Measurements from ENCODE around the gene BFAR. TPM values are rescaled to one million over a fixed set of nuclear protein-coding genes. Genes with fewer than 3 reads are reported as not detected.
"Not testable (repeated sequence)": the region's sequence is repeated elsewhere in the genome, so short reads cannot be mapped to it uniquely, and the experiment has no call there.

Gene BFAR
- total RNA-seq, 4 donors from 2014 or later: 53.4 to 65.1 (median 60.5) TPM

DNA sequence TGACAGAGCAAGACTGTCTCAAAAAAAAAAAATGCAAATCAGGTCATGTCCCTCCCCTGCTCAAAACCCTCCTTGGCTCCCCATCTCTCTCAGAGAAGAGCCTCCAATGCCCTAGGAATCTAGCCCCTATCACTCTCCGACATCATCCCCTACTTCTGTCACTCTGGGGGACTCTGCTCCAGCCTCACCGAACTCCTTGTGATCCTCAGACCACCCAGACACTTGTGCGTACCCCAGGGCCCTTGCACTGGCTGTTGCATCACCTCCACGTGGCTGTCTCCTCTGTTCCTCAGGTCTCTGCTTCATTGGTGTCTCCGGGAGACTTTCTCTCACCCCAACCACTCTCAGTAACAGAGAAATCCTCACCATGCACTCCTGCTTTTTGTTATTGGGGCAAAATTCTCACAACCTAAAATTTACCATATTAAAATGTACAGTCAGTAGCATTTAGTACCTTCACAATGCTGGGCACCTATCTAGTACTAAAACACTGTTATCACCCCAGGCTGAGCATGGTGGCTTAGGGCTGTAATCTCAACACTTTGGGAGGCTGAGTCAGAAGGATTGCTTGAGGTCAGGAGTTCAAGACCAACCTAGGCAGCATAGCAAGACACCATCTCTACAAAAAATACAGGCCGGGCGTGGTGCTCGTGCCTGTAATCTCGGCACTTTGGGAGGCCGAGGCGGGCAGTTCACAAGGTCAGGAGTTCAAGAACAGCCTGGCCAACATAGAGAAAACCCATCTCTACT lies 46.2 kb downstream of the BFAR start:
- no peak overlapping the region for H3K27ac ChIP-seq
- H3K27me3 ChIP-seq: peaks cover 6% of the 10 kb centered on the region
- no peak overlapping the region for H3K4me3 ChIP-seq
- no peaks in the 10 kb centered on the region for H3K36me3 ChIP-seq
- H3K9me3 ChIP-seq: no peaks in the 10 kb centered on the region
- 79 to 82% methylated on average over 2 to 5 of the region's 11 CpGs for WGBS, 2 donors (ENCODE audit: low coverage in 1 of 2)
- no peak for TF ChIP-seq EP300 (IDR thresholded peaks at IDR 0.05)
- TF ChIP-seq POLR2A (IDR thresholded peaks at IDR 0.05): no peak
- no peak for TF ChIP-seq CTCF (IDR thresholded peaks at IDR 0.05)
- TF ChIP-seq POLR2AphosphoS5 (IDR thresholded peaks at IDR 0.05): no peak
- ATAC-seq: no peak
- no peaks in the 10 kb centered on the region for H3K4me1 ChIP-seq

- not testable (repeated sequence) for ATAC-seq, H3K4me1 ChIP-seq, H3K36me3 ChIP-seq, H3K27me3 ChIP-seq, H3K27ac ChIP-seq, H3K9me3 ChIP-seq, H3K4me3 ChIP-seq
- 76 to 87% methylated on average over 3 to 4 of the region's 7 CpGs for WGBS, 2 donors (ENCODE audit: low coverage in 1 of 2)
Measured at GRCh38 chr16:14680396-14680795, 47.6 kb downstream of the BFAR start.

DNA sequence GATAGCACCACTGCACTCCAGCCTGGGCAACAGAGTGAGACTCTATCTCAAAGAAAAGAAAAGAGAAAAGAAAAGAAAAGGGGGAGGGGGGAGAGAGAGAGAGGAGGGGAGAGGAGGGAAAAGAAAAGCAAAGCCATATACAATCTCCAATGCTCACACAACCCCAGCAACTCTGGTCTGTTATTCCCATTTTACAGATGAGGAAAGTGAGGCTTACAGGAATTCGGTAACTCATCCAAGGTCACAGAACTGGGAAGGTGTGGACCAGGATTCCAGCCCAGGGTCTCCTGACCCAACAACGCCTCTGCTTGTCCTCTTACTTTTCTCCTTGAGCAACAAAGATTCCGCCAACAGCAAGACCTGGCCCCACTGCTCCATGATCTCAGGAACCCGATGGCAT lies 48.4 kb downstream of the BFAR start:
- 98 to 100% methylated on average over 2 to 3 of the region's 4 CpGs for WGBS, 2 donors (ENCODE audit: low coverage in 1 of 2)
- ATAC-seq: no peak
- Histone ChIP-seq H3K9me3 (no peaks in the 10 kb centered on the region), H3K4me1 (no peaks in the 10 kb centered on the region), H3K27ac (no peak overlapping the region), H3K4me3 (no peak overlapping the region), H3K27me3 (peaks cover 6% of the 10 kb centered on the region), H3K36me3 (no peaks in the 10 kb centered on the region)
- TF ChIP-seq CTCF (IDR thresholded peaks at IDR 0.05) (no peak), EP300 (IDR thresholded peaks at IDR 0.05) (no peak), POLR2AphosphoS5 (IDR thresholded peaks at IDR 0.05) (no peak), POLR2A (IDR thresholded peaks at IDR 0.05) (no peak)

DNA sequence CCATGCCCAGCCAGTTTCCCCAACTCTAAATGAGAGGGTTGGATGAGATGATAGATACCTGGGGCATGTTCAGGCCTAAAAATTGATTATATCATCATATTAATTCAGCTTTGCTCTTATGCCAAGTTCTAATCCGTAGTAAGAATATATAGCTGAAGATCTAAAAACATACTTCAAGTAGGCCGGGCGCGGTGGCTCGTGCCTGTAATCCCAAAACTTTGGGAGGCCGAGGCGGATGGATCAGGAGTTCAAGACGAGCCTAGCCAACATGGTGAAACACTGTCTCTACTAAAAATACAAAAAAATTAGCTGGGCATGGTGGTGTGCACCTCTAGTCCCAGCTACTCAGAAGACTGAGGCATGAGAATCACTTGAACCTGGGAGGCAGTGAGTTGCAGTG lies 49.4 kb downstream of the BFAR start:
- WGBS, 2 donors (ENCODE audit: low coverage in 1 of 2): 89 to 97% methylated on average over 6 to 8 of the region's 8 CpGs
- Histone ChIP-seq H3K9me3 (no peaks in the 10 kb centered on the region), H3K36me3 (no peaks in the 10 kb centered on the region), H3K27ac (no peak overlapping the region), H3K4me3 (no peak overlapping the region), H3K4me1 (no peaks in the 10 kb centered on the region), H3K27me3 (peaks cover 6% of the 10 kb centered on the region)
- ATAC-seq: no peak
- TF ChIP-seq POLR2A (IDR thresholded peaks at IDR 0.05) (no peak), EP300 (IDR thresholded peaks at IDR 0.05) (no peak), POLR2AphosphoS5 (IDR thresholded peaks at IDR 0.05) (no peak), CTCF (IDR thresholded peaks at IDR 0.05) (no peak)

- not testable (repeated sequence) for H3K4me3 ChIP-seq, H3K36me3 ChIP-seq, H3K27me3 ChIP-seq, ATAC-seq, H3K9me3 ChIP-seq, H3K4me1 ChIP-seq, H3K27ac ChIP-seq
- 67 to 90% methylated on average over 11 to 13 of the region's 15 CpGs for WGBS, 2 donors (ENCODE audit: low coverage in 1 of 2)
Measured at GRCh38 chr16:14685870-14686793, 53.4 kb downstream of the BFAR start.

DNA sequence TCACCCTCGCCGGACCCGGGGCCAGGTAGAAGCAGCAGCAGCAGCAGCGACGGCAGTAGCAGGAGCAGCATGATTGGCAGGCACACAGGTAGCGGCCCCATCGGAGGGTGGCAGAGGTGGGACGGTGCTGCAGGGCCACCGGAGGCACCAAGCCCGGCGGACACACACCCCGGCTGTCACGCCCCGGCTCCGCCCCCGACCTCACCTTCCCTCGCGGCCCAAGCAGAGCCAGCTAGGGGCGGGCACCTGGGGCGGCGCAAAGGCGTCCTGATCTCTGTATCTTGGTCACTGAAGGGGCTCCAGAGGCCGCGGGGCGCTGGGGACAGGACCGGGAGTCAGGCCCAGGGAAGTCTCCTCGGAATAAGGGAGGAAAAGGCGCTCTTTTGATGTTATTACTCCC lies 61.4 kb downstream of the BFAR start, which contains the start of gene PLA2G10:
TSS of gene PLA2G10 (minus strand) at position 180 of the 400 bp plus-strand sequence. CDS start at position 101, 79 bp downstream.
- H3K36me3 ChIP-seq, H3K9me3 ChIP-seq, H3K27me3 ChIP-seq, H3K4me1 ChIP-seq, H3K27ac ChIP-seq, ATAC-seq, H3K4me3 ChIP-seq: not testable (repeated sequence)
- no CpG with 5 or more reads among the region's 28 CpGs for WGBS, 2 donors (ENCODE audit: low coverage in 1 of 2)

GRCh38 chr16:14701859-14702258 lies 69.1 kb downstream of the BFAR start:
- H3K36me3 ChIP-seq, H3K4me1 ChIP-seq, H3K4me3 ChIP-seq, H3K27me3 ChIP-seq, H3K9me3 ChIP-seq, H3K27ac ChIP-seq, ATAC-seq: not testable (repeated sequence)
- WGBS, 2 donors (ENCODE audit: low coverage in 1 of 2): no CpG with 5 or more reads among the region's 7 CpGs

GRCh38 chr16:14702672-14703071 lies 69.9 kb downstream of the BFAR start:
- not testable (repeated sequence) for H3K9me3 ChIP-seq, H3K27ac ChIP-seq, H3K4me1 ChIP-seq, H3K27me3 ChIP-seq, H3K4me3 ChIP-seq, H3K36me3 ChIP-seq
- peak; percentile 11 for ATAC-seq
- WGBS, 2 donors (ENCODE audit: low coverage in 1 of 2): no CpG with 5 or more reads among the region's 11 CpGs

DNA sequence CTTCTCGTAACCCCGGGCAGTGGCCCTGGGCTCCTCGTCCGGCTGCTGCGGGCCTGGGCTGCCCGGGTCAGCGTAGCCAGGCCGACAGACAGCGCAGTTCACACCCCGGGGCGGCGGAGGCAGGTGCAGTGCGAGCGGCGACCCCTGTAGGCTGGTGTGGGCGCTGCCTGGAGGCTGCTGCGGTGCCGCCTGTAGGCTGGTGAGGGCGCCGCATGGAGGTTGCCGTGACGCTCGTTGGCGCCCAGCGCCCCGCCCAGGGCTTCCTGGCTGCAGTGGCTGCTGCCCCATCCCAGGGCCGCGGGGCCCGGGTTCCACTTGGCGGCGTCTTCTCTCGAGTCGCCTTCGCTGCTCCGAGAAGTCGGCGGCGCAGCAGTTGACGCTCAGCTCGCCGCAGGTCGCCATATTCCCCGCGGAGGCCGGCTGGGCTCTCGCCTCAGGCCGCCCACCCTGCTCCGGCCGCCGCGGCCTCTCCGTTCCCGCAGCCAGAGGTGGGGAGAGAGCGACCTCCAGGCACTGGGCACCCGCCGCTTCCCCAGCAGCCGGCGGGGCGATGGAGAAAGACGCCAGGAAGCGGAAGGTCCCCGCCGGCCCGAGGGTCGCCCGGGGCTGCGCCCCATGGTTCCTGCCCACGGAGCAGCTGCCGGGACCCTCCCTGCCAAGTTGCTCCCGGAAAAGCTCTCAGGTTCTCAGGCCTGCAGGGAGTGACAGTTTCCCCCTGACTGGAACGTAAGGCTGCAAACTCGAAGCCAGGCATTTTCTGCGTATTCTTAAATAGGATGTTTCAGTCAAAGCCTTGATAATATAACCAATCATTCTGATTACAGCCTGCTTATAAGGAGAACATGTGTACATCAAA lies 70.6 kb downstream of the BFAR start, which contains the start of gene NPIPA3:
TSS of gene NPIPA3 (plus strand) at position 256 of the 856 bp plus-strand sequence. CDS start 5,533 bp downstream, outside the sequence.
- not testable (repeated sequence) for H3K27ac ChIP-seq, H3K4me3 ChIP-seq, H3K27me3 ChIP-seq, H3K36me3 ChIP-seq, H3K4me1 ChIP-seq, H3K9me3 ChIP-seq
- no CpG with 5 or more reads among the region's 73 CpGs for WGBS, 2 donors (ENCODE audit: low coverage in 1 of 2)
- peak; percentile 99 for ATAC-seq
